IMR-90 (cell line): ENCODE results near the gene JAKMIP2. TPM values are rescaled to one million over a fixed set of nuclear protein-coding genes. Genes with fewer than 3 reads are reported as not detected.

Experiments
- ATAC-seq: fragments of 200-7000 bp; cut with Tn5 transposase; 2 replicates; pipeline ENCODE4 v1.9.1; 2020; ENCODE audit warnings: low read depth, mild to moderate bottlenecking, moderate library complexity
- BruUV-seq: library from RNA; stranded (reverse); fragments of 400-500 nt; replicated peaks from 2 replicates; lab custom pipeline; 2021; lab: Mats Ljungman, UMichigan
- CTCF ChIA-PET: fragments of 300-600 bp; formaldehyde crosslinking; extraction: SDS; loops from one replicate; lab custom pipeline; 2021; ENCODE audit warnings: antibody characterized with exemption; lab: Yijun Ruan, JAX
- POLR2A ChIA-PET: fragments of 300-600 bp; sonication (Branson Sonifier 250); formaldehyde crosslinking; loops from one replicate; lab custom pipeline; 2022; ENCODE audit warnings: antibody characterized with exemption; ENCODE audit not compliant: unreplicated experiment; lab: Charles Lee
- DNase-seq: peaks from one replicate; pipeline ENCODE4 v3.0.0; 2013
- H2AFZ ChIP-seq: replicated peaks from 2 replicates; pipeline ENCODE3; 2013; ENCODE audit warnings: low read length, mild to moderate bottlenecking; ENCODE audit not compliant: poor library complexity
- H2AK5ac ChIP-seq: 2 replicates; pipeline ENCODE4 v1.6.1; 2013; ENCODE audit warnings: low read depth, low read length, inconsistent platforms
- H2AK9ac ChIP-seq: replicated peaks from 2 replicates; pipeline ENCODE3; 2013; ENCODE audit warnings: mild to moderate bottlenecking, low read depth, low read length, moderate library complexity; ENCODE audit not compliant: poor library complexity
- H2BK120ac ChIP-seq: 2 replicates; pipeline ENCODE4 v1.6.1; 2013; ENCODE audit warnings: low read depth, low read length, inconsistent platforms
- H2BK15ac ChIP-seq: 3 replicates; pipeline ENCODE4 v1.6.1; 2013; ENCODE audit warnings: low read depth, low read length, inconsistent platforms
- H2BK20ac ChIP-seq: 2 replicates; pipeline ENCODE4 v1.6.1; 2013; ENCODE audit warnings: low read depth, mild to moderate bottlenecking, inconsistent platforms, low read length, moderate library complexity
- H2BK5ac ChIP-seq: 2 replicates; pipeline ENCODE4 v1.6.1; 2013; ENCODE audit warnings: mild to moderate bottlenecking, low read depth, low read length, inconsistent platforms; ENCODE audit not compliant: poor library complexity, severe bottlenecking
- H3K14ac ChIP-seq: replicated peaks from 2 replicates; pipeline ENCODE4 v1.6.1; 2013; ENCODE audit warnings: low read depth, low read length, inconsistent platforms
- H3K18ac ChIP-seq: 2 replicates; pipeline ENCODE4 v1.6.1; 2013; ENCODE audit warnings: low read depth, low read length, control low read depth
- H3K23ac ChIP-seq: 2 replicates; pipeline ENCODE4 v1.6.1; 2013; ENCODE audit warnings: low read depth, low read length, inconsistent platforms
- H3K27ac ChIP-seq: 2 replicates; pipeline ENCODE4 v1.5.1; 2013; ENCODE audit warnings: mild to moderate bottlenecking, control low read depth, low read length; ENCODE audit not compliant: insufficient read depth
- H3K27me3 ChIP-seq: 2 replicates; pipeline ENCODE4 v1.6.1; 2013; ENCODE audit warnings: low read length; ENCODE audit not compliant: control insufficient read depth, insufficient read depth
- H3K36me3 ChIP-seq: 2 replicates; pipeline ENCODE4 v1.6.1; 2013; ENCODE audit warnings: low read length, mixed read lengths; ENCODE audit not compliant: control insufficient read depth, insufficient read depth
- H3K4ac ChIP-seq: 2 replicates; pipeline ENCODE4 v1.6.1; 2013; ENCODE audit warnings: low read depth, low read length, inconsistent platforms
- H3K4me1 ChIP-seq: 2 replicates; pipeline ENCODE4 v1.6.1; 2013; ENCODE audit warnings: low read length, mixed read lengths; ENCODE audit not compliant: control insufficient read depth, insufficient read depth
- H3K4me2 ChIP-seq: 2 replicates; pipeline ENCODE4 v1.6.1; 2013; ENCODE audit warnings: low read depth, mild to moderate bottlenecking, control low read depth, low read length, moderate library complexity
- H3K4me3 ChIP-seq: 2 replicates; pipeline ENCODE4 v1.5.1; 2013; ENCODE audit warnings: low read depth, mild to moderate bottlenecking, control low read depth, low read length, moderate library complexity; ENCODE audit not compliant: insufficient read depth
- H3K56ac ChIP-seq: 2 replicates; pipeline ENCODE4 v1.6.1; 2013; ENCODE audit warnings: low read length, inconsistent platforms; ENCODE audit not compliant: insufficient read depth; ENCODE audit errors: extremely low read depth
- H3K79me1 ChIP-seq, 2 experiments: 2 replicates each; pipeline ENCODE4 v1.6.1; 2013; ENCODE audit warnings: low read length in 2 of 2, inconsistent platforms in 1 of 2, low read depth in 1 of 2
- H3K9ac ChIP-seq: 2 replicates; pipeline ENCODE4 v1.6.1; 2013; ENCODE audit warnings: low read depth, low read length, control low read depth
- H3K9me1 ChIP-seq: 2 replicates; pipeline ENCODE4 v1.6.1; 2013; ENCODE audit warnings: low read length, inconsistent platforms; ENCODE audit not compliant: insufficient read depth
- H3K9me3 ChIP-seq: 2 replicates; pipeline ENCODE4 v1.6.1; 2013; ENCODE audit warnings: low read length; ENCODE audit not compliant: control insufficient read depth, insufficient read depth
- H4K20me1 ChIP-seq: 2 replicates; pipeline ENCODE4 v1.6.1; 2013; ENCODE audit warnings: low read length, inconsistent platforms; ENCODE audit not compliant: insufficient read depth
- H4K5ac ChIP-seq: 2 replicates; pipeline ENCODE4 v1.6.1; 2013; ENCODE audit warnings: mild to moderate bottlenecking, low read depth, low read length, control low read depth
- H4K8ac ChIP-seq, 2 experiments: 2 replicates each; pipeline ENCODE4 v1.6.1; 2013; ENCODE audit warnings: low read depth in 2 of 2, low read length in 2 of 2, control low read depth in 1 of 2, inconsistent platforms in 1 of 2
- H4K91ac ChIP-seq: 2 replicates; pipeline ENCODE4 v1.6.1; 2013; ENCODE audit warnings: low read depth, low read length, inconsistent platforms; ENCODE audit not compliant: insufficient read depth
- CTCF ChIP-seq: conservative IDR thresholded peaks from 2 replicates; pipeline ENCODE4 v1.5.1; 2012; ENCODE audit warnings: mild to moderate bottlenecking, low read depth, low read length, improper control_type of control experiment
- MAZ ChIP-seq: IDR thresholded peaks from 2 replicates; pipeline ENCODE4 v1.6.1; 2012; ENCODE audit warnings: low read depth, mild to moderate bottlenecking, low read length, improper control_type of control experiment, moderate library complexity, borderline replicate concordance
- RAD21 ChIP-seq: IDR thresholded peaks from 2 replicates; pipeline ENCODE4 v1.6.1; 2012; ENCODE audit warnings: low read length, improper control_type of control experiment
- SMC3 ChIP-seq: fragments of 150-350 bp; IDR thresholded peaks from 2 replicates; pipeline ENCODE4 v1.6.1; 2016; ENCODE audit warnings: low read depth, mild to moderate bottlenecking, antibody characterized with exemption, low read length, moderate library complexity
- WGBS, 2 experiments: methylation state at CpG; one replicate each; pipeline versions ENCODE4 v1.1.5 to v1.1.7; 2013; ENCODE audit warnings: missing lambda C conversion rate in 2 of 2; ENCODE audit not compliant: insufficient read length in 1 of 2; ENCODE audit errors: extremely low coverage in 2 of 2; 5-methylcytosine and 5-hydroxymethylcytosine counted together
- dilution Hi-C: fragments of 300-500 bp; cut with HindIII; formaldehyde crosslinking; loops from one replicate; pipeline ENCODE4 v1.14.3; 2018; ENCODE audit warnings: low sequenced_read_pairs; ENCODE audit not compliant: unreplicated experiment
- in situ Hi-C: fragments of 300-500 bp; cut with MboI; formaldehyde crosslinking; loops from 3 replicates; pipeline ENCODE4 v1.14.3; 2019; ENCODE audit warnings: low sequenced_read_pairs, inconsistent platforms, mixed read lengths
- intact Hi-C: fragments of 100-400 bp; cut with micrococcal nuclease; formaldehyde crosslinking; loops from 2 replicates; pipeline ENCODE4 v1.10.0; 2022
- polyA plus RNA-seq, 3 experiments: library from polyadenylated mRNA; depleted of rRNA; stranded (reverse); fragments of >200 nt; gene quantifications; 2 replicates each; pipeline ENCODE4 v1.2.3, GENCODE V29; 2012; ENCODE audit warnings: low replicate concordance in 1 of 3
- total RNA-seq: library from RNA; depleted of rRNA; stranded (reverse); fragments of >200 nt; gene quantifications from 2 replicates; pipeline ENCODE4 v1.2.3, GENCODE V29; 2012

Gene JAKMIP2
- total and polyA plus RNA-seq, 2 of the 4 experiments (the other 2 are of a cell fraction), result under 0.01 TPM; not detected in 1

- no CpG with 5 or more reads among the region's 8 CpGs for WGBS, 2 experiments
- H3K14ac ChIP-seq, result no peak overlapping the region
- H2AK9ac ChIP-seq, result no peak overlapping the region
- no peak overlapping the region for H2BK20ac ChIP-seq
- in situ Hi-C loops, result loop anchor here (25.0 kb wide), 1 partner anchor 1041 kb away; no protein-coding TSS in a partner anchor
- ChIA-PET CTCF (interaction anchor here (0.6 to 3.3 kb wide), 19 partner anchors 9 to 611 kb away, joined by 3 to 26 read pairs (median 4); no protein-coding TSS in a partner anchor), POLR2A (no interaction called here)
- no peak overlapping the region for H3K27ac ChIP-seq
- H3K4me3 ChIP-seq, result no peak overlapping the region; the same call in 1 of the 2 replicates
- no peak overlapping the region for H2BK5ac ChIP-seq
- H3K36me3 ChIP-seq, result no peaks in the 10 kb centered on the region
- dilution Hi-C loops, result no loop called here
- no peak overlapping the region for H3K23ac ChIP-seq
- H3K9me1 ChIP-seq, result no peaks in the 10 kb centered on the region
- no peaks in the 10 kb centered on the region for H3K9me3 ChIP-seq
- peak; percentile 88 for ATAC-seq
- peak; percentile 90 for TF ChIP-seq RAD21
- peak; percentile 78 for TF ChIP-seq SMC3
- TF ChIP-seq CTCF, result peak; percentile 80
- no peak for TF ChIP-seq MAZ
- H4K91ac ChIP-seq, result no peak overlapping the region
- BruUV-seq, result no TSS peak
- no peaks in the 10 kb centered on the region for H3K79me1 ChIP-seq
- peak overlapping the region; percentile 84 for H3K4me2 ChIP-seq
- no peak overlapping the region for H2AK5ac ChIP-seq
- H3K27me3 ChIP-seq, result no peaks in the 10 kb centered on the region
- H2BK15ac ChIP-seq, result no peak overlapping the region
- H3K56ac ChIP-seq, result no peak overlapping the region
- H3K4ac ChIP-seq, result no peak overlapping the region
- no peaks in the 10 kb centered on the region for H4K20me1 ChIP-seq
- peak; percentile 72 for DNase-seq
- no peak overlapping the region for H2BK120ac ChIP-seq
- H3K9ac ChIP-seq, result peak overlapping the region; percentile 45
- peak overlapping the region; percentile 63 for H2AFZ ChIP-seq
- H4K8ac ChIP-seq, result 0 out of 4 replicates have a peak overlapping the region, but pooled peaks of 1 of the 2 experiments have one; percentile 48
- H3K18ac ChIP-seq, result 0 out of 2 replicates have a peak overlapping the region, but pooled peaks have one; percentile 14
- intact Hi-C loops, result loop anchor here (1.0 to 10.0 kb wide), 5 partner anchors 209 to 1034 kb away; no protein-coding TSS in a partner anchor
- H3K4me1 ChIP-seq, result peaks cover 2% of the 10 kb centered on the region; the same call in 1 of the 2 replicates
- no peak overlapping the region; the same call in 1 of the 2 replicates for H4K5ac ChIP-seq
Observed at GRCh38 chr5:147578228-147579024, 204.1 kb downstream of the JAKMIP2 start.
